ENCODE measurements around the gene GCNT1. TPM values are rescaled to one million over a fixed set of nuclear protein-coding genes. Genes with fewer than 3 reads are reported as not detected.
A peak's percentile ranks its signal among the peaks of the same experiment; 100 is the strongest.
"Not testable (repeated sequence)": the region's sequence is repeated elsewhere in the genome, so short reads cannot be mapped to it uniquely, and the experiment has no call there.

GCNT1 gene
- total RNA-seq, result 2.0 TPM
- long read RNA-seq, full-length matches to known transcripts, result 2 of 7 reads
- long read RNA-seq, partial matches to known transcripts, result 1 of 7 reads
- long read RNA-seq, other reads (novel, unspliced or antisense), result 4 of 7 reads

DNA sequence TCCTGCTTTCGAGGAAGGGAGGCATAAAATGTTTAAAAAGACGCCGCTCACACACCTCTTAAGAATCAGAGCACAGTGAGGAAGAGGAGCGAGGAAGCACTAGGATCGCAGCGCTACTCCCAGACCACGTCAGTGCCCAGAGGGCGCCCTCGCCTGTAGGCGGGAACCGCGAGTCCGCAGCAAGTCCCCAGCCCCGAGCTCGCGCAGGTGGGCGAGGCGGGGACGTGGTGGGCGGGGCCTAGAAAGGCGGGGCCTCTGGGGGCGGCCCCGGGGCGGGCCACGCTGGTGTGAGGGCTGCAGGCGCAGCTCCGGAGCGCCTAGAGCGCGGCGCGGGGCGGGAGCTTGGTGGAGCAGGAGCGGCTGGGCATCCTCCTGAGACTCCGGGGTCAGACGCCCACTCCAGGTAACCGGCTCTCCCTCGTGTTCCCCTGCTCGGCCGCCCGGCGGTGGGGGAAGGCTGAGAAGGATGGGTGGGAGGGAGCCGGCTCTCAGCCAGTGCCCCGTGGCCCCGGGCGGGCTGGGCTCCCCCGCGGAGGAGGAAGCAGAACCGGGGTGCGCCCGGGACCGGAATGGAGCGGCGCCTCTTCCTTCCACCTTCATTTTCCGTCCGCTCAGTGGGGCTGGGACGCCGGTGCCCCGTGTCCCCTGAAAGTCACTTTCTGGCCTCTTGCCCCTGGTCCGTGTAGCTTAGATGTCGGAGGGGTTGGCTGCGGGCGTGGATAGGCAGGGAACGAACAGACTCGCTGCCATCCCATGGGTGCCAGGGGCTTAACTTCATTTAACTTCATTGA lies at the start of gene GCNT1:
Gene GCNT1, plus strand, starts transcription at position 280 of the 791 bp plus-strand sequence. CDS start 43,200 bp downstream, outside the sequence.
- intact Hi-C loops (cut with DNase I), result no loop called here
- DNase-seq (ENCODE audit: low spot score), result peak; percentile 95

DNA sequence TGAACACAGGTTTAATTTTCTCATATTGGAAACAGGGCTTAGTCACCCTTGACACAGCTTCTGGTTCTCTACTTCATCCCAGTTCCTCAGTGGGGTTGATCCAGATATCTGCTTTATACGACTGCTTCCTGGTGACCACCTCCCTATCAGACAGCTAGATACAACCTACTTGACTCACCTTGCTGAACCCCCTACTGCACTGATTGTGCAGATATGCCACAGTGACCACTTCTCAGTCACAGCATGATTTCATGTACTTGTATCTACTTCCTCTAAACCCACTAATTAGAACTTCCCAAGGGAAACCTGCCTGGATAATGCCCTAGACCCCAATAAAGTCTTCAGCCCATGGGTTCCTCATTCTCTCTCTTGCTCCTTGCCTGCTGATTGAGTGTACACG lies 46.3 kb upstream of the GCNT1 start:
- intact Hi-C loops (cut with DNase I), result no loop called here
- DNase-seq (ENCODE audit: low spot score), result no peak

DNA sequence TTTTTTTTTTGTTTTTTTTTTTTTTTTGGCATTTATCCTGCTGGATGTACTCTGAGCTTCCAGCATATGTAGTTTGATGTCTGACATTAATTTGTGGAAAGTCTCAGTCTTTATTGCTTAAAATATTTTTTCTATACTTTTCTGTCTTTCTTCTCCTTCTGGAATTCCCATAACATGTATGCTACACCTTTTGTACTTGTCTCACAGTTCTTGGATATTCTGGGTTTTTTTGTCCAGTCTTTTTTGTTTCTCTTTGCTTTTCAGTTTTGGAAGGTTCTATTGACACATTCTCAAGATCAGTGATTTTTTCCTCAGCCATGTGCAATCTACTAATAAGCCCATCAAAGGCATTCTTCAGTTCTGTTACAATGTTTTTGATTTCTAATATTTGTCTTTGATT lies 45.3 kb upstream of the GCNT1 start:
- intact Hi-C loops (cut with DNase I), result no loop called here
- DNase-seq (ENCODE audit: low spot score), result no peak

DNA sequence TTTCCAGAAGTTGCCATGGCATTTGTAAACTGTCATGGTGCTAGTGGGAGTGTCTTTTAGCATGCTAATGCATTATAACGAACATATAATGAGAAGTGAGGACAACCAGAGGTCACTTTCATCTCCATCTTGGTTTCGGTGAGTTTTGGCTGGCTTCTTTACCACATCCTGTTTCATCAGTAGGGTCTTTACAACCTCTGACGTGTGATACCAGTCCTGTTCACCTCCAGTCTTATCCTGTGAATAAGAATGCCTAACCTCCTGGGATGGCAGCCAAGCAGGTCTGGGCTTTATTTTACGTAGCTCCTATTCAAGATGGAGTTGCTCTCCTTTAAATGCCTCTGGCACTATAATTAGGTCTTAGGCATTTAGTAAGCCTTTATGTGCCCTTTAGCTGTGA lies 44.3 kb upstream of the GCNT1 start:
- no peak for DNase-seq (ENCODE audit: low spot score)
- intact Hi-C loops (cut with DNase I), result no loop called here

DNA sequence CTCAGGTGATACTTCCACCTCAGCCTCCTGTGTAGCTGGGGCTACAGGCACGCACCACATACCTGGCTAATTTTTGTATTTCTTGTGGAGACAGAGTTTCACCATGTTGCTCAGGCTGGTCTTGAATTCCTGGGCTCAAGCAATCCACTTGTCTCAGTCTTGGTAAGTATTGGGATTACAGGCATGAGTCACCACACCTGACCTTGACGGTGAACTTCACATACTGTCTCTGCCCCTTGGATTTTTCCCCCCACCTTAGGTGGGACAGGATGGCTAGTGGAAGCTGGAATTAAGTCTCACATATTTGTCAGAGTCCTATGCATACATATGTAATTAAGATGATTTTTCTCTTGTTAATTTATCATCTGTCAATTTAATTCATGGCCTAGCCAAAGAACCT lies 43.8 kb upstream of the GCNT1 start:
- no peak for DNase-seq (ENCODE audit: low spot score)
- intact Hi-C loops (cut with DNase I), result no loop called here

DNA sequence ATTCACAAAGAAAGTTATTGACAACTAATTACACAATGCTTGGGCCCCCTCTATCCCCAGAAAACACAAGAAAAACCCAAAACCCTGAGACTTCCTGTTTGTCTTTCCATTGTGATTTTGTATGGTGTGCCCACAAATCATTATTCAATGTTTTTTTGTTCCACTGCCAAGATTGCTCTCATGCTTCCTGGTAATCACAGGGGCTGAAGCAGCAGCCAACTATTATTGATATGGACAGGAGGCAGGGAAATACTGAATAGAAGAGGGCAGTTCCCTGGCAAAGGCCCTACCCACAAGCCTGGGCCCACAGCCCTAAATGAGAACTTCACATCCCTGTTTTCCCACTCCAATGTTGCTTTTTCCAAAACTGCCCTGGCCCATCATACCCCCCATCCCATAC lies 43.3 kb upstream of the GCNT1 start:
- DNase-seq (ENCODE audit: low spot score), result no peak
- intact Hi-C loops (cut with DNase I), result no loop called here

DNA sequence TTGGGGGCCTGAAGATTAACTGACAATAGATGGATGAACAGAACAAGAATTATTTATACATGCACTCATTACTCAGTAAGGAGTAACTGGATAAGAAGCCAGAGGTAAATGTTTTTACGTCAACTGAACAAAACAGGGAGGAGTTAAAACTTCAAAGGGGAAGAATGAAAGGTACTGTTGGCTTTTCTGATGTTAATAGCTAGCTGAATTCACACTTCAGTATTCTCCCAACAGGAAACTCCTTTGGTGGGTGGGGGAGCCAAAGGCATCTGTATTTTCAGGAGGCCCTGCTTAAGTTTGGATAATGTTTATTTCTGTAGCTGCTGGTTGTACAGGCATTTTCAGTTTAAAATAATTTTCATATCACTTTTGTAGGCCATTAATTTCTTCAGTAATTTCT lies 41.6 kb upstream of the GCNT1 start:
- intact Hi-C loops (cut with DNase I), result no loop called here
- DNase-seq (ENCODE audit: low spot score), result no peak

DNA sequence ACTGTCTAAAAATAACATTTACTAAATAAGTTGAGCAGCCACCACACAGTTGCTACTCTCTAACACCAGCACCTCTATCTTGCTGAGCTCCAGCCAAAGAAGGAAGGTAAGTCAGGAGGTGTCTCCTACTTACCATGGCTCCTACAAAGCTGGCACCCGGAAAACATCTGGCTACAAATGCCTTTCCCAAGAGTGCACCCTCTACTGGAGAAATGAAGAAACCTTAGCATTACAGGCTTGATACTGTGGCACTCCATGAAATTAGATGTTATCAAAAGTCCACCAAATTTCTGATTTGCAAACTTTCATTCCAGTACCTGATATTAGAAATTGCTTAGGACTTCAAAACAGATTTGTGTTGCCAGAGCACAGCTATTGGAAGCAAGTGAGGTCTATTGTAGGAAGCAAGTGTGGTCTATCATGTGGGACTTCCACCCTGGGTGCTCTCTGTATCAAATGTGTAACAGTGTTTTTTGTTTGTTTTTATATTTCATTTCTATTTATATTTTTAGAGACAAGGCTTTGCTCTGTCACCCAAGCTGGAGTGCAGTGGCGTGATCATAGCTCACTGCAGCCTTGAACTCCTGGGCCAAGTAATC lies 39.1 kb upstream of the GCNT1 start:
- no peak for DNase-seq (ENCODE audit: low spot score)
- intact Hi-C loops (cut with DNase I), result no loop called here

DNA sequence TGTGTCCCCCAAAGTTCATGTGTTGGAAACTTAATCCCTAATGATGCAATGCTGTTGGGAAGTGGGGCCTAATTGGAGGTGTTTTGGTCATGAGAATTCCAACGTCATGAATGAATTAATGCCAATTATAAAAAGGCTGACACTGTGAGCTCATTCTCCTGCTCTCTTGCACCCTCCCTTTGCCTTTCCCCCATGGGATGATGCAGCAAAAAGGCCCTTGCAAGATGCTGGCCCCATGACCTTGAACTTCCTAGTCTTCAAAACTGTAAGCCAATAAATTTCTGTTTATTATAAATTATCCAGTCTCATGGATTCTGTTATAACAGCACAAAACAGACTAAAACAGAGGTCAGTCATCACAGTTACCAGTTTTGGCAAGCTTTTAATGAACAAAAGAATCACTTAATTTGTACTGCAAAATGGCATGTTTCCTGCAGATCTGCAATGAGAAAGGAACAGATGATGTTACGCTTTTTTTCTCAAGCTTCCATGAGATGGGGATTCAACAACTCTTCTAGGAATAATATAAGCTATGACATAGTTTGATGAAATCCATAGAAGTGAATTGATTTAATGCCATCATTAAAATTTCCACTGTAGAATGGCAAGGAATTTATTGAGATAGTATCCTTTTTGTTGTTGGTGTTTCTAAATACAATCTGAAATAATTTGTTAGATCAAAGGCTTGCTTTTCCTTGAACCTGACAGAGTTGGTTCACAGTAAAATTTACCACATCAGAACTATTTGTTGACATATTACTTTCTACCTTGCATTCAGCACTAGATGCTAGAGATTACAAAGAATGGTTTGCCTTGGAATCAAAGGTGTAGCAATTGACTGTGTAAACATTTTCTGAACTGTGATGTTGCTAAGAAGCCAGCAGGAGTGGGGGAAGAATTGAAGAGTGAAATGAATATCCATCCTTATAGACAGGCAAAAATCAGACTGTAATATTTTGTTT lies 35.5 kb upstream of the GCNT1 start:
- intact Hi-C loops (cut with DNase I), result no loop called here
- no peak for DNase-seq (ENCODE audit: low spot score)

DNA sequence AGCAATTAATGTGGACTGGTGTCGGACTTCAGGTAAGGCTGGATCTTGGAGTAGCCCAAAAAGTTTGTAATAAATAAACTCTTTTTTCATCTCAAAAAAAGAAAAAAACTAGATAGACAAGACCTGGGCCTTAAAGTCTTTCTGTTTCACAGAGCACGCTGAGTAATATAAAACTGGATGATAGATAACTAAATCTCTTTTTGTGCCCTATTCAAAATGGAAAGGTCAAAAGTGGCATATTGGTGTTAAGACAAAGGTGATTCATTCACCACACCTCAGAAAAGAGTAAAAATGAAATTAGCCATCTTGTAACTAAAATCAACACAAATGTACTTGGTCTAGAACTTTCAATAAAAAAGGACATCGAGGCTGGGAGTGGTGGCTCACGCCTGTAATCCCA lies 34.5 kb upstream of the GCNT1 start:
- intact Hi-C loops (cut with DNase I), result no loop called here
- no peak for DNase-seq (ENCODE audit: low spot score)

DNA sequence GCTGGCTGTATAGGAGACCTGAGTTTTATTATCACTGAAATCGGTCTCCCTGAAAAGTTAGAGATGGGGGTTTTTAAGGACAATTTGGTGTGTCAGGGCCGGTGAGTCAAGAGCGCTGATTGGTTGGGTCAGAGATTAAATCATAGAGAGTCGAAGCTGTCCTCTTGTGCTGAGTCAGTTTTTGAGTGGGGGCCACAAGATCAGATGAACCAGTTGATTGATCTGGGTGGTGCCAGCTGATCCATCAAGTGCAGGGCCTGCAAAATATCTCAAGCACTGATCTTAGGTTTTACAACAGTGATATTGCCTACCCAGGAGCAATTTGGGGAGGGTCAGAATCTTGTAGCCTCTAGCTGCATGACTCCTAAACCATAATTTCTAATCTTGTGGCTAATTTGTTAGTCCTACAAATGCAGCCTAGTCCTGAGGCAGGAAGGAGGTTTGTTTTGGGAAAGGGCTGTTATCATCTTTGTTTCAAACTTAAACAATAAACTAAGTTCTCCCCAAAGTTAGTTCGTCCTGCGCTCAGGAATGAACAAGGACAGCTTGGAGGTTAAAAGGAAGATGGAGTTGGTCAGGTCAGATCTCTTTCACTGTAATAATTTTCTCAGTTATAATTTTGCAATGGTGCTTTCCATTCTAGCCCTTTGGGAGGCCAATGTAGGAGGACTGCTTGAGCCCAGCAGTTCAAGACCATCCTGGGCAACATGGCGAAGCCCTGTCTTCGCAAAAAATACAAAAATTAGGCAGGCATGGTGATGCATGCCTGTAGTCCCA lies 33.1 kb upstream of the GCNT1 start:
- intact Hi-C loops (cut with DNase I), result no loop called here
- DNase-seq (ENCODE audit: low spot score), result no peak

DNA sequence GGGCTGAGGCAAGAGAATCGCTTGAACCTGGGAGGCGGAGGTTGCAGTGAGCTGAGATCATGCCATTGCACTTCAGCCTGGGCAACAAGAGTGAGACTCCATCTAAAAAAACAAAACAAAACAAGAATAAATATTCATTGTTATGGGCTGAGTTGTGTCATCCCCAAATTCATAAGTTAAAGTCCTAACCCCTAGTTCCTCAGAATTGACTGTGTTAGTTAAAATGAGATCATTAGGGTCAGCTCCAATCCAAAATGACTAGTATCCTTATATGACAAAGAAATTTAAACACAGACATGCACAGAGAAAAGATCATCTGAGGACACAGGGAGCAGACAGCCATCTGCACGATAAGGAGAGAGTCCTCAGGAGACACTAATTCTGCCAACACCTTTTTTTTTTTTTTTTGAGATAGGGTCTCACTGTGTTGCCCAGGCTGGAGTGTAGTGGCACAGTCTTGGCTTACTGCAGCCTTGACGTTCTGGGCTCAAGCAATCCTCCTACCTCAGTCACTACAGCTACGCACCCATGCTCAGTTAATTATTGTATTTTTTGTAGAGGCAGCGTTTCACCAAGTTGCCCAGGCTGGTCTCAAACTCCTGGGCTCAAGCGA lies 32.1 kb upstream of the GCNT1 start:
- DNase-seq (ENCODE audit: low spot score), result no peak
- intact Hi-C loops (cut with DNase I), result no loop called here

DNA sequence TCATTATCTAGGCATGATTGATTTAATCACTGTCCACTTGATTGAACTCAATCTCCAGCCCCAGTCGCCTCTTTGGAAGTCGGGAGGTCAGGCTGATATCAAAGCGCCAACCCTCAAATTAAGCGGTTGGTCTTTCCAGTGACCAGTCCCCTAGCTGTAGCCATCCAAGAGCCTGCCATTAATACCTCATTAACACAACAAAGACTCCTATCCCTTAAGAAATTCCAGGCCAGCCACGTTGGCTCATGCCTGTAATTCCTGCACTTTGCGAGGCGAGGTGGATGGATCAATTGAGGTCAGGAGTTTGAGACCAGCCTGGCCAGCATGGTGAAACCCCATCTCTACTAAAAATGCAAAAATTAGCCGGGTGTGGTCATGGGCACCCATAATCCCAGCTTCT lies 27.4 kb upstream of the GCNT1 start:
- intact Hi-C loops (cut with DNase I), result no loop called here

DNA sequence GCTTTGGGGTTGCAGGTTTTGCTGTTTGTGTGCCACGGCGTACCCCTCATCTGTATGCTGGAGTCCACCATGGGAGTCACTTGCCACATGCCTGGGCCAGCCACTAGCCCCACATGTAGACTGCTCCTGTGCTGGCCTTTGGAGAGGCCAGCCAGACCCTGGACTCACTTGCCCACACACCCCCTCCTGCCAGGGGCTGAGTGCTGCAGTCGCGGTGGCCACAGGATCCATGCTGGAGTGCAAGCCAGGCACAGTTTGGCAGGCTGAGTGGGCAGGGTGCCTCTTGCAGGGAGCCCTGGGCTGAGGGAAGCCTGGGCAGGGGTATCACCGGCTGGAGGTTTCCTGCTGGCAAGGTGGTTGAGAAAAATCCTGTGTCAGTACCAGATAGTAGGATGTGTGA lies 25.6 kb upstream of the GCNT1 start:
- no peak for DNase-seq (ENCODE audit: low spot score)
- intact Hi-C loops (cut with DNase I), result no loop called here

More for the DNA sequence above, 27.4 kb upstream of the GCNT1 start:
- no peak for DNase-seq (ENCODE audit: low spot score)

DNA sequence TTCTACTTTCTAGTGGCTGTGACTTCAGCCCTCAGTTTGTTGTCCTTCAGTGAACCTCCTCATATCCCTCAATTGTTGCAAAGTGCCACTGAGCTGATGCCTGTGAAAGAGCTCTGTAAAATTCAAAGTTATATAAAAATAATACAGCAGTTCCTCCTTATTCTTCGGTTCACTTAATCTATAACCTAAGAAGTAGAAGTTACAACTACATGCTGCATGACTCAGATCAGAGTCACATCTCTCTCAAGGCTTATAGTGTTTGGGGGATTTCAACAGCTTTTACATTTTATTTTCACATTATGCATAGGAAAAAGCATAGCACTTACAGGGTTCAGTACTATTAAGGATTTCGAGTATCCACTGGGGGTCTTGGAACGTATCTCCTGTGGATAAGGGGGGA lies 25.1 kb upstream of the GCNT1 start:
- intact Hi-C loops (cut with DNase I), result no loop called here
- DNase-seq (ENCODE audit: low spot score), result no peak

DNA sequence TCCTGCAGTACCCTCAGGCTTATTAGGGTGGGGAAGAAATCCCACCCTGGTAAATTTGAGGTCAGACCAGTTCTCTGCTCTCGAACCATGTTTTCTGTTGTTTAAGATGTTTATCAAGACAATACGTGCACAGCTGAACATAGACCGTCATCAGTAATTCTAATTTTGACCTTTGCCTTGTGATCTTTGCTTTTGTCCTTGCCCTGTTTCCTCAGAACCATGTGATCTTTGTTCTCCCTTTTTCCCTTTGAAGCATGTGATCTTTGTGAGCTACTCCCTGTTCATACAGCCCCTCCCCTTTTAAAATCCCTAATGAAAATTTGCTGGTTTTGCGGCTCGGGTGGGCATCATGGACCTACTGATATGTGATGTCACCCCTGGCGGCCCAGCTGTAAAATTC lies 24.1 kb upstream of the GCNT1 start:
- DNase-seq (ENCODE audit: low spot score); intact Hi-C loops (cut with DNase I): not testable (repeated sequence)

DNA sequence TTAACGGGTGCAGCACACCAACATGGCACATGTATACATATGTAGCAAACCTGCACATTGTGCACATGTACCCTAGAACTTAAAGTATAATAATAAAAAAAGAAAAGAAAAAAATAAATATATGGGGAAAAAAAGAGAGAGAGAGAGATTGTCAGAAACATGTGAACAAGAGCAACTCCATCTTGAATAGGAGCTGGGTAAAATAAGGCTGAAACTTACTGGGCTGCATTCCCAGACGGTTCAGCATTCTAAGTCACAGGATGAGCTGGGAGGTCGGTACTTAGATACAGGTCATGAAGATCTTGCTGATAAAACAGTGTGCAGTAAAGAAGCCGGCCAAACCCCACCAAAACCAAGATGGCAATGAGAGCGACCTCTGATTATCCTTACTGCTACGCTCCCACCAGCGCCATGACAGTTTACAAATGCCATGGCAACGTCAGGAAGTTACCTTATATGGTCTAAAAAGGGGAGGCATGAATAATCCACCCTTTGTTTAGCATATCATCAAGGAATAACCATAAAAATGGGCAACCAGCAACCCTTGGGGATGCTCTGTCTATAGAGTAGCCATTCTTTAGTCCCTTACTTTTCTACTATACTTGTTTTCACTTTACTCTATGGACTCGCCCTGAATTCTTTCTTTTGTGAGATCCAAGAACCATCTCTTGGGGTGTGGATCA lies 21.8 kb upstream of the GCNT1 start:
- DNase-seq (ENCODE audit: low spot score); intact Hi-C loops (cut with DNase I): not testable (repeated sequence)

DNA sequence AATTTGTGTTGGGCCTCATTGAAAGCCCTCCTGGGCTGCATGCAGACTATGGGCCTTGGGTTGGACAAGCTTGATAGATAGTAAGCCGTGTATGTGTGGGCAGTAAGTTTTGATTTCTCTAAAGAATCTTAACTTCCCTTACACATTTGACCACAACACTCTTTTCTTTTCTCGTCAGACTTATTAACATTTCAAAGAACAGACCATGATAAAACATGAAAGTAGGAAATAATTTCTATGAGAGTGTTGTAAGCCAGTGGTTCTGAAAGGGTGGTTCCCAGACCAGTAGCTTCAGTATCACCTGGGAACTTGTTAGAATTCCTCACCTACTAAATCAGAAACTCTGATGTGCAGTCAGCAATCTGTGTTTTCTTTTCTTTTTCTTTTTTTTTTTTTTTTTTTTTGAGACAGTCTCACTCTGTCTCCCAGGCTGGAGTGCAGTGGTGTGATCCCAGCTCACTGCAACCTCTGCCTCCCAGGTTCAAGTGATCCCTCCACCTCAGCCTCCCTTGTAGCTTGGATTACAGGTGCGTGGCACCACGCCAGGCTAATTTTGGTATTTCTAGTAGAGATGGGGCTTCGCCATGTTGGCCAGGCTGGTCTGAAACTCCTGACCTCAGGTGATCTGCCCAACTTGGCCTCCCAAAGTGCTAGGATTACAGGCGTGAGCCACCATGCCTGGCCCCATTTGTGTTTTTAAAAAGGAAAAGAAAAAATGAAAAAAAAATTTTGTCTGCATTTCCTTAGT lies 20.0 kb upstream of the GCNT1 start:
- no peak for DNase-seq (ENCODE audit: low spot score)
- intact Hi-C loops (cut with DNase I), result no loop called here
